ENCODE data around the gene TRIO. TPM values are rescaled to one million over a fixed set of nuclear protein-coding genes. Genes with fewer than 3 reads are reported as not detected.

The TRIO gene
- total and polyA plus RNA-seq, 2 donors (not counting 3 experiments of a cell fraction or from before 2014, with no cell fraction given) = 82.9 to 248 TPM

GRCh38 chr5:14337593-14337992, 194.5 kb downstream of the TRIO start:
- TF ChIP-seq MAX (IDR thresholded peaks at IDR 0.05; ENCODE audit: insufficient read depth, insufficient read length) (no peak), JUN (IDR thresholded peaks at IDR 0.05; ENCODE audit: borderline replicate concordance, insufficient read depth, insufficient read length, low read depth) (no peak), GATA2 (IDR thresholded peaks at IDR 0.05; ENCODE audit: insufficient read depth, insufficient read length, low read depth, low read length) (no peak), CTCF (IDR thresholded peaks at IDR 0.05; ENCODE audit: extremely low read depth in 1 of 2, insufficient read depth in 1 of 2, low read depth in 1 of 2, low read length in 2 of 2) (no peak), MYC (IDR thresholded peaks at IDR 0.05; ENCODE audit: low read depth, low read length) (no peak), POLR2AphosphoS5 (IDR thresholded peaks at IDR 0.05; ENCODE audit: insufficient read depth, low read depth, low read length) (no peak), EZH2 (IDR thresholded peaks at IDR 0.05; ENCODE audit: borderline replicate concordance, low read depth, low read length, severe bottlenecking) (no peak), POLR2A (IDR thresholded peaks at IDR 0.05; ENCODE audit: low read depth, low read length) (no peak), FOS (IDR thresholded peaks at IDR 0.05; ENCODE audit: borderline replicate concordance, insufficient read depth, low read length) (no peak)
- Histone ChIP-seq H3K4me2 (ENCODE audit: insufficient read depth, low read length) (no peak overlapping the region), H3K27me3 (ENCODE audit: control insufficient read depth in 2 of 2, insufficient read depth in 2 of 2, low read length in 2 of 2) (no peaks in the 10 kb centered on the region), H4K20me1 (replicated peaks; ENCODE audit: control insufficient read depth, extremely low read depth, insufficient read depth, low read length) (no peaks in the 10 kb centered on the region), H3K27ac (ENCODE audit: insufficient read depth, low read depth, low read length) (no peak overlapping the region), H3K9ac (replicated peaks; ENCODE audit: extremely low read depth, insufficient read depth, low read length) (no peak overlapping the region), H3K4me1 (ENCODE audit: control insufficient read depth, extremely low read depth, insufficient read depth, low read length) (peaks cover 16% of the 10 kb centered on the region), H3K9me1 (replicated peaks; ENCODE audit: control insufficient read depth, extremely low read depth, insufficient read depth, low read length) (no peaks in the 10 kb centered on the region), H2AFZ (ENCODE audit: low read depth, low read length) (no peak overlapping the region), H3K4me3 (replicated peaks in 1 of 3; ENCODE audit: insufficient read depth in 1 of 3, low read depth in 1 of 3, low read length in 3 of 3) (no peak overlapping the region), H3K36me3 (ENCODE audit: control insufficient read depth in 2 of 2, extremely low read depth in 1 of 2, insufficient read depth in 2 of 2, low read length in 2 of 2) (peaks cover 18 to 24% of the 10 kb centered on the region in 2 experiments), H3K79me2 (ENCODE audit: control insufficient read depth, insufficient read depth, low read length) (peaks cover 53% of the 10 kb centered on the region), H3K9me3 (replicated peaks; ENCODE audit: control insufficient read depth, insufficient read depth, low read length) (no peaks in the 10 kb centered on the region)
- POLR2A ChIA-PET = no interaction called here
- intact Hi-C loops (cut with micrococcal nuclease) = loop anchor here (1.0 kb wide), 1 partner anchor 9 kb away; no protein-coding TSS in a partner anchor
- no TSS peak for BruUV-seq (replicated peaks)
- FAIRE-seq (no peak), DNase-seq (ENCODE audit: low read depth, low spot score) (no peak)
- CTCF ChIA-PET = interaction anchor here (3.4 kb wide), 1 partner anchor 14 kb away, joined by 18 read pairs; no protein-coding TSS in a partner anchor
- dilution Hi-C loops (cut with MboI; ENCODE audit: extremely low pct_ligation_motif_present, low sequenced_read_pairs) = no loop called here
